Right atrium auricular region (tissue), 2 donors: ENCODE data around the gene ERO1A. TPM values are rescaled to one million over a fixed set of nuclear protein-coding genes. Genes with fewer than 3 reads are reported as not detected.

Experiments
- DNase-seq: peaks from one replicate; pipeline ENCODE4 v3.0.0-alpha.2; 2019; ENCODE audit warnings: low spot score
- H3K27ac ChIP-seq, 2 donors: fragments of 200-600 bp; sonication (generic); 1 replicate in 1 of 2; 2 replicates in 1 of 2; pipeline ENCODE4 v1.5.1; 2016 to 2019
- H3K27me3 ChIP-seq, 2 donors: fragments of 200-600 bp; sonication (generic); one replicate each; pipeline versions ENCODE4 v1.5.1 to v1.6.0; 2017 to 2019
- H3K36me3 ChIP-seq: fragments of 200-600 bp; sonication (generic); one replicate; pipeline ENCODE4 v1.5.1; 2016
- H3K4me1 ChIP-seq, 2 donors: fragments of 200-600 bp; sonication (generic); one replicate each; pipeline versions ENCODE4 v1.5.1 to v1.6.0; 2017 to 2019
- H3K4me3 ChIP-seq, 2 donors: fragments of 200-600 bp; sonication (generic); 1 replicate in 1 of 2; 2 replicates in 1 of 2; pipeline ENCODE4 v1.5.1; 2017 to 2019; ENCODE audit warnings: mild to moderate bottlenecking in 1 of 2, moderate library complexity in 1 of 2
- H3K9me3 ChIP-seq, 2 donors: fragments of 200-600 bp; sonication (generic); one replicate each; pipeline ENCODE4 v1.5.1; 2019
- CTCF ChIP-seq, 2 donors: fragments of 200-600 bp; sonication (generic); IDR thresholded peaks; one replicate each; pipeline ENCODE4 v1.5.1; 2019; ENCODE audit warnings: antibody characterized with exemption in 2 of 2
- total RNA-seq, 2 donors: library from RNA; depleted of rRNA; stranded (reverse); fragments of >200 nt; gene quantifications; one replicate each; pipeline ENCODE4 v1.1.0, GENCODE V29; 2016

ERO1A gene
- total RNA-seq, 2 donors from 2014 or later = 11.3 to 12.2 TPM

GRCh38 chr14:52602131-52602530 is 93.2 kb downstream of the ERO1A start:
- Histone ChIP-seq H3K27me3 (no peaks in the 10 kb centered on the region), H3K27ac (no peak overlapping the region), H3K9me3 (peaks cover 0 to 12% of the 10 kb centered on the region in 2 donors), H3K36me3 (no peaks in the 10 kb centered on the region), H3K4me1 (no peaks in the 10 kb centered on the region), H3K4me3 (no peak overlapping the region)
- no peak for DNase-seq
- TF ChIP-seq CTCF (IDR thresholded peaks at IDR 0.05) = no peak

DNA sequence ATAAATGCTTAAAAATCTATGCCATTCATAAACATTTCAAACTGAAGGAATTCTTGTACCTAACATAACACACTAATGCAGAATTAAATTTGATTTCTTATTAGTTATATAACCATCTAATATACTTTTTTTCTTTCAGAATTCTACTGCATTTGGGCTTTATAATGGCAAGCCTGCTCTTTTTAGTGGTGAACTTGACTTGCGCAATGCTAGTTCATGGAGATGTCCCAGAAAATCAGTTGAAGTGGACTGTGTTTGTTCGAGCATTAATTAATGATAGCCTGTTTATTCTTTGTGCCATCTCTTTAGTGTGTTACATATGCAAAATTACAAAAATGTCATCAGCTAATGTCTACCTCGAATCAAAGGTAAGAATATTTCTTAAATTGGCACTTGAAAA is 95.4 kb downstream of the ERO1A start:
- Histone ChIP-seq H3K27me3 (no peaks in the 10 kb centered on the region), H3K4me1 (no peaks in the 10 kb centered on the region), H3K9me3 (peaks cover 0 to 10% of the 10 kb centered on the region in 2 donors), H3K36me3 (no peaks in the 10 kb centered on the region), H3K27ac (no peak overlapping the region), H3K4me3 (no peak overlapping the region)
- no peak for TF ChIP-seq CTCF (IDR thresholded peaks at IDR 0.05)
- no peak for DNase-seq

- H3K4me3 ChIP-seq = no peak overlapping the region
- no peaks in the 10 kb centered on the region for H3K36me3 ChIP-seq
- H3K27me3 ChIP-seq = no peaks in the 10 kb centered on the region
- H3K9me3 ChIP-seq = peaks cover 0 to 7% of the 10 kb centered on the region in 2 donors
- DNase-seq = no peak
- no peak for TF ChIP-seq CTCF (IDR thresholded peaks at IDR 0.05)
- no peaks in the 10 kb centered on the region for H3K4me1 ChIP-seq
- no peak overlapping the region for H3K27ac ChIP-seq
Observed at GRCh38 chr14:52598568-52598967, 96.8 kb downstream of the ERO1A start.

DNA sequence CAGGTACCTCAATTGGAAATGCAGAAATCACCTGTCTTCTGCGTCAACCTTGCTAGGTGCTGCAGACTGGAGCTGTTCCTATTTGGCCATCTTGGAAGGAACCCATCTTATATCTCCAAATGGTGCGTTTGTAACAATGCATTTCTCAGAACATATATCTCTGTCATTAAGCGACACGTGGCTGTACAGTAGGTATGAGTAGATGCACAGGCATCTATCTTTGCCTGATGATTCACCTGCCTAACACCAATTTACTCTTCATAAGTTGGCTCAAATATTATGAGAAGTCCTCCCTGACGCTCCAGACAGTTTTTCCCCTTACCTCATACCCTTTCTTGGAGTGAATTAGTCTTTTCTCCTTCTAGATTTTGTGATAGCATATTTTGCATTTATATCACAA is 98.5 kb downstream of the ERO1A start:
- H3K27ac ChIP-seq = no peak overlapping the region
- no peak for DNase-seq
- H3K4me1 ChIP-seq = no peaks in the 10 kb centered on the region
- H3K36me3 ChIP-seq = no peaks in the 10 kb centered on the region
- H3K9me3 ChIP-seq = peaks cover 0 to 7% of the 10 kb centered on the region in 2 donors
- no peaks in the 10 kb centered on the region for H3K27me3 ChIP-seq
- TF ChIP-seq CTCF (IDR thresholded peaks at IDR 0.05) = no peak
- no peak overlapping the region for H3K4me3 ChIP-seq

GRCh38 chr14:52596320-52596719 is 99.0 kb downstream of the ERO1A start:
- TF ChIP-seq CTCF (IDR thresholded peaks at IDR 0.05) = no peak
- DNase-seq = no peak
- Histone ChIP-seq H3K27me3 (no peaks in the 10 kb centered on the region), H3K4me1 (no peaks in the 10 kb centered on the region), H3K4me3 (no peak overlapping the region), H3K27ac (no peak overlapping the region), H3K36me3 (no peaks in the 10 kb centered on the region), H3K9me3 (peaks cover 0 to 7% of the 10 kb centered on the region in 2 donors)

- H3K27me3 ChIP-seq = no peaks in the 10 kb centered on the region
- H3K4me3 ChIP-seq = no peak overlapping the region
- no peak for TF ChIP-seq CTCF (IDR thresholded peaks at IDR 0.05)
- H3K27ac ChIP-seq = no peak overlapping the region
- DNase-seq = no peak
- no peaks in the 10 kb centered on the region for H3K4me1 ChIP-seq
- no peaks in the 10 kb centered on the region for H3K36me3 ChIP-seq
- H3K9me3 ChIP-seq = peaks cover 0 to 7% of the 10 kb centered on the region in 2 donors
Observed at GRCh38 chr14:52590318-52590717, 105.0 kb downstream of the ERO1A start.
